Eye (tissue), 1 donor: ENCODE results near the gene TOPORS.

Source experiments
- DNase-seq: peaks from one replicate; pipeline ENCODE4 v3.0.0-alpha.2; 2015

The TOPORS gene

DNA sequence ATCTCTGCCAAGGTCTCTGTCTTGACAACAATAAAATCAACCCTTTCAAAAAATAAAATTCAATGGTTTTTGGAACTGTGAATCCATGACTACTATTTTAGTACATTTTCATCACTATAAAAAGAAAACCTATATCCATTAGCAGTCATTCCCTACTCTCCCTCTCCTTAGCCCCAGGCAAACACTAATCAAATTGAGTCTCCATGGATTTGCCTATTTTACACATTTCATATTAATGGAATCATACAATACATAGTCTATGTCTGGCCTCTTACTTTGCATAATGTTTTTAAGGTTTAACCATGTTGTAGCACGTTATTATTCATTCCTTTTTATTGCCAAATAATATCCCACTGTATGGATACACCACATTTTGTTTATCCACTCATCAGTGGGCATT, 50.5 kb downstream of the TOPORS start:
- no peak for DNase-seq

DNA sequence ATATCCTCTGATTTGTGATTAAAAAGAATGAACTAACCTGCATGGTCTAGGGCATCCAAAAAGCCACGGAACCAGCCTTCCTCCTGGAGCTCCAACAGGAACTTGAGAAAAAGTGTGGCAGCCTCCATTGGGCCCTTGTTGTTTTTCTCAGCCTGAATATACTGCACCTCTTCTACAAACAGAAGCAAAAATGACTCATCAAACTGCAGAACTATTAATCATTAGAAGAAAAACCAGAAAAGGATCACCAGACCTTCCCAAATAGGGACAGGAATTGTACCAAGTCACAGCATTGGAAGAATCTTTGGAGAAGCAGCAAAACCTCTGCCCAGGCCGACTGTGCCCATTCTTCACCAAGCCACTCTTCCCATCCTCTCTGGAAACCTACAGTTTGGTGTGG, 51.6 kb downstream of the TOPORS start:
- no peak for DNase-seq

DNA sequence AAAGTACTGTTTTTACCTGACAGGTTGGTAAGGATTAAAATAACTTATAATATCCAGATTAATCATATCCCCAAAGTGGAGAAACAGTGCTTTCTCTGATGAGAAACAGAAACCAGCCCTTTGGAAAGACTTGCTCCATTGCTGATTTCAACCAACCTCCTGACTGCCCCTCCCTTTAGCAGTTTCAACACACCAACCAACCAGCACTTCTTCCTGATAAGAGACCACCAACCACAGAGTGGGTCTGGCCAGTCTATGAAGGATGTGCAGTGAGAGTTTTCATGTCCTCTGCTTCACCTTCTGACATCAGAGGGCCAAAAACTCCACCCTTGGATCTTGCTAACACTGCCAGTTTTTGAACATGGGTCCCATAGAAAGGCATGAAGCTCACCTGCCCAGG, 54.5 kb downstream of the TOPORS start:
- no peak for DNase-seq

DNA sequence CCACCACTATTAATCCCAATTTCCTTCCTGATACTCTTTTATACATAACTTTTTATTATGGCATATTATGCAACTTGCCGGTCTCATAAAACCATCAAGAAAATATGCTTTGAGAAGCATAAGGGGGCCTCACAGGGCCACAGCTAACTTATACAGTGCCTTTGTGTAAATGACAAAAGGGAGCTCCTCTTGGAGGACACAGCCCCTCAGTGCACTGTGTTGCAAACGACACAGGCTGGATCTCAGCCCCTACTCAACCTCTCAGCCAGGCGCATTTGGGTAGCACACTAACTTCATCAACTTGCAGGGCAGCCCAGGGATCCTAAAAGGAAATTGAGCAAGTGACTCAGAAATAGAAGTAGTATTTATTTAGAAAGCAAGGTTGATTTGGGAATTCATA, 61.8 kb downstream of the TOPORS start:
- DNase-seq: no peak
